ENCODE measurements around the gene HRAS.
A peak's percentile ranks its signal among the peaks of the same experiment; 100 is the strongest.

HRAS gene

DNA sequence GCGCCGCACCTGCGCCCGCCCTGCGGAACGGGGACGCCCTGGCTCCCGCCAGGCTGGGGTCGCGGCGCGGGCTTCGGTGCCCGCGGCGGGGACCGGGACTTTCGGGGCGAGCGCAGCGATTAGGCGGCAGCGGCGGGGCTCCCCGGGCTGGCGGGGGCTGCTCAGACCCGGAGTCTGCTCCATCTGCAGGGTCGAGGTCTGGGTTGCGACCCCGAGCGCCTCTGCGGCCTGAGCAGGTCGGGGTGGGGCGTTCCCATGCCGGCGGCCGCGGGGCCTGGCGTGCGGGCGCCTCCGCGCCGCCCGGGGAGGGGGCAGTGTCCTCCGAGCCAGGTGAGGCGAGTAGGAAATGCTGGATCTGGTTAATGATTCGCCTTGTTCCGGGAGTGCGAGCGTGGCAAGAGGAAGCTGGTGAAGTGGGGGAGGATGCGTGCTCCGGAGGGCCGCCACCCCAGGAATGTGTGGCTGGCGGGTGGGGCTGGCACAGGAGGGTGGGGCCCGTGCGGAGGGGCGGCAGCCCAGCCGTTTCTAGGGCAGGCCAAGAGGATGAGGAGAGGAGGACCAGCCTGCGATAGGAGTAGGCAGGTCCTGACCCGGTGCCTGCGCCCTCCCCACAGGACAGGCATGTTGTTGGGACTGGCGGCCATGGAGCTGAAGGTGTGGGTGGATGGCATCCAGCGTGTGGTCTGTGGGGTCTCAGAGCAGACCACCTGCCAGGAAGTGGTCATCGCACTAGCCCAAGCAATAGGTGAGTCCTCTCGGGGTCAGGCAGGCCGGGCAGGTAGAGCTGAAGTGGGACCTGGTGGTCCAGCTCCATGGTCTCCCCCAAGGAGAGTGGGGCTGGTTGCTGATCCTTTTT lies 26.0 kb upstream of the HRAS start:
- peaks cover 21% of the 10 kb centered on the region for H3K36me3 Mint-ChIP-seq (ENCODE audit: insufficient read depth)
- H3K4me3 Mint-ChIP-seq, result peak overlapping the region; percentile 84 to 87
- DNase-seq (peak in 1 of 3 experiments; percentile 32), ATAC-seq (replicated peaks) (peak; percentile 47)
- H3K27me3 Mint-ChIP-seq, result no peaks in the 10 kb centered on the region
- H3K9me3 Mint-ChIP-seq, result no peaks in the 10 kb centered on the region
- peak overlapping the region in 1 of 2 donors; percentile 44 for H3K27ac Mint-ChIP-seq
- H3K4me1 Mint-ChIP-seq (ENCODE audit: low read depth in 2 of 2), result peaks cover 5 to 16% of the 10 kb centered on the region in 2 donors

DNA sequence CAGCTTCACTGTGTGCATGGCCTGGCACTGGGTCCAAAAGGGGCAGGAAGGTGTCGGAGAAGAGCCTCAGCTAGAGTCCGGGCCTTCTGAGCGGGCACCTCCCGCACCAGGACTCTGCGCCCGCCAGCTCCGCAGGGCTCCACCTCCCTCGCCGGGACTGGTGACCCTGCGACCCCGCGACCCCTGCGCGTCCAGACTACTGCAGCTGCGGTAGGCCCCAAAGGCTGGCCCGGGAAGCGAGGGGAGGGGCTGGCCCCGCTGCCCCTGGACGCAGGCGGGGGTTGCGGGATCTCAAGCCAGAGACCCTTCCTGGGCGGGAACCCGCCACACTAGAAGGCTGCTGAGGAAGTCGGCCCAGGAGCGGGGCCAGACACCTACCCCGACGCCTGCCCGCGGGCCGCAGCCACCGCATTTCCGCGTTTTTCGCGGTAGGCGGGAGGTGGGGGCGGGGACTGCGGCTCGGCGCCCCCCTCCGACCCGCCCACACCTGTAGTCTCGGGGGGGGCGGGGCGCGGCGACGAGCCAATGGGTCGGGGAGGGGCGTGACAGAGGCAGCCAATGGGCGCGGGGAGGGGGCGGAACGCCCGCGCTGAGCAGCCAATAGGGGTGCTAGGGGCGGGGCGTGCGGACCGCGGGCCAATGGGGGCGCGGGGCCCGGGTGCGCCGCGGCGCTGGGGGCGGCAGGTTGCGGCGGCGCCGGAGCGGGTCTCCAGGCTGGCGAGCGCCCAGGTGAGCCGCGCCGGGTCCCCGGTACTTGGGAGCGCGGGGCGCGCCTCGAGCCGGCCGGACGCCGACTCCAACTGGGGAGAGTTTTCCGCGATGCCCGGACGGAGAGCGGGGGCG lies 25.1 kb upstream of the HRAS start, which contains the start of the genes LMNTD2 and RASSF7:
TSS of gene LMNTD2 (minus strand) at position 434 of the 843 bp plus-strand sequence. CDS start at position 412, 22 bp downstream.
TSS of gene RASSF7 (plus strand) at position 666 of the 843 bp plus-strand sequence. CDS start 799 bp downstream, outside the sequence.
- H3K27ac Mint-ChIP-seq, result peak within 1 kb of the TSS; percentile 44 to 89
- no peaks in the 10 kb centered on the region for H3K9me3 Mint-ChIP-seq

GRCh38 chr11:559712-560304 lies 24.4 kb upstream of the HRAS start:
- no peak for DNase-seq
- Mint-ChIP-seq H3K4me3 (peak overlapping the region; percentile 84 to 87), H3K36me3 (ENCODE audit: insufficient read depth) (peaks cover 25% of the 10 kb centered on the region), H3K27me3 (no peaks in the 10 kb centered on the region), H3K9me3 (no peaks in the 10 kb centered on the region), H3K4me1 (ENCODE audit: low read depth in 2 of 2) (peaks cover 5 to 16% of the 10 kb centered on the region in 2 donors), H3K27ac (peak overlapping the region; percentile 25 to 89)
- no peak for ATAC-seq (replicated peaks)

More for the DNA sequence above, 25.1 kb upstream of the HRAS start, which contains the start of the genes LMNTD2 and RASSF7:
- Mint-ChIP-seq H3K36me3 (ENCODE audit: insufficient read depth) (peaks cover 25% of the 10 kb centered on the region), H3K27me3 (no peaks in the 10 kb centered on the region), H3K4me3 (peak within 1 kb of the TSS; percentile 84 to 87), H3K4me1 (ENCODE audit: low read depth in 2 of 2) (peaks cover 5 to 16% of the 10 kb centered on the region in 2 donors)
- ATAC-seq (replicated peaks) (peak; percentile 90), DNase-seq (peak; percentile 92 to 93 (median 93))

- Mint-ChIP-seq H3K4me3 (peak overlapping the region; percentile 84 to 87), H3K27me3 (no peaks in the 10 kb centered on the region), H3K27ac (peak overlapping the region in 1 of 2 donors; percentile 89), H3K9me3 (no peaks in the 10 kb centered on the region), H3K36me3 (ENCODE audit: insufficient read depth) (peaks cover 25% of the 10 kb centered on the region), H3K4me1 (ENCODE audit: low read depth in 2 of 2) (peaks cover 5 to 16% of the 10 kb centered on the region in 2 donors)
- DNase-seq, result no peak
- no peak for ATAC-seq (replicated peaks)
These were observed 23.7 kb upstream of the HRAS start for GRCh38 chr11:559020-559620.

DNA sequence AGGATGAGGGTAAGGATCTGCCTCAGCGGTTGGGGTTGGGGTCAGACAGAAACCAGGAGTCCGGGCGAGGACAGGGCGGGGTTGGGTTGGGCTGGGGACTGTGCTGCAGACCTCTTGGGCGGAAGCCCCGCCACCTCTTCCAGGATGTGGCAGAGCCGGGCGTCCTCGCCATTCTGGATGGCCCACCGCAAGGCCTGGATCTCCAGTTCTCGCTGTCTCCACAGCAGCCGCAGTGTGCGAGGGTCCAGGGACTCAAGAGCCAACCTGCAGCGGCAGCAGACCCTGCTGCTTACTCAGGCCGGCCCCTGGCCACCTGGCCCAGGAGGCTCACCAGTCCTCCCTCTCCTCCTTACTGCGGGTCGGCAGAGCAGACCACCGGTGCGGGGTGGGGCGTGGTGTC lies 23.1 kb upstream of the HRAS start:
- ATAC-seq (replicated peaks) (no peak), DNase-seq (no peak)
- Mint-ChIP-seq H3K9me3 (no peaks in the 10 kb centered on the region), H3K27ac (no peak overlapping the region), H3K4me3 (no peak overlapping the region), H3K36me3 (ENCODE audit: insufficient read depth) (peaks cover 25% of the 10 kb centered on the region), H3K27me3 (no peaks in the 10 kb centered on the region), H3K4me1 (ENCODE audit: low read depth in 2 of 2) (peaks cover 5 to 14% of the 10 kb centered on the region in 2 donors)

- no peak overlapping the region for H3K4me3 Mint-ChIP-seq
- H3K9me3 Mint-ChIP-seq, result no peaks in the 10 kb centered on the region
- DNase-seq (no peak), ATAC-seq (replicated peaks) (no peak)
- peaks cover 5 to 14% of the 10 kb centered on the region in 2 donors for H3K4me1 Mint-ChIP-seq (ENCODE audit: low read depth in 2 of 2)
- no peaks in the 10 kb centered on the region for H3K27me3 Mint-ChIP-seq
- H3K36me3 Mint-ChIP-seq (ENCODE audit: insufficient read depth), result peaks cover 25% of the 10 kb centered on the region
- H3K27ac Mint-ChIP-seq, result no peak overlapping the region
These were observed 22.2 kb upstream of the HRAS start for GRCh38 chr11:557328-558132.

DNA sequence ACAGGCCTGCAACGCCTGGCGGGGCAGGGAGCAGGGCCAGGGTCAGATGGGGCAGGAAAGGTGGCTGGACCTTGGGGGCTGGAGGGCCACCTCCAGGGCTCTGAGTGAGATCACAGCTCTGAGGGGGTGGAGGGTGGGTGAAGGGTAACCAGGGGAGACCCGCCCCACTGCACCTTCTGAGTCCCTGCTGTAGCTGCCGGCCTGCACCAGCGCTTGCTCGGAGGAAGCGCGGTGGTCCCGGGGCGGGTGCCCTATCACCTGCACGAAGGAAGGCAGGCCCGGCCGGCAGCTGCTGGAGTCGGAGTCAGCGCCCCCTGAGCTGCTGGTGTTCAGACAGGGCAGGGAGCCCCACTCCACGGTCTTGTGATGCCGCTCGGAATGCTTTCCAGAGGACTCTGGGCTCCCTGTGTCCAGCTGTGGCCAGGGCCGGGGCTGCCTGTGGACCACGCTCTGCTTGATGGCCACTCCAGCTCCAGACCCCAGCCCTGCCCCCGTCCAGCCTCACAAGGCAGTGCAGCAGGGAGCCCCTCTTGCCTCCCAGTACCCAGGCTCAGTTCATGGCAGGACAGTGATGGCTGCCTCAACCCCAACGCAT lies 21.4 kb upstream of the HRAS start:
- ATAC-seq (replicated peaks) (no peak), DNase-seq (no peak)
- H3K36me3 Mint-ChIP-seq (ENCODE audit: insufficient read depth), result peaks cover 24% of the 10 kb centered on the region
- H3K27me3 Mint-ChIP-seq, result no peaks in the 10 kb centered on the region
- peaks cover 5 to 14% of the 10 kb centered on the region in 2 donors for H3K4me1 Mint-ChIP-seq (ENCODE audit: low read depth in 2 of 2)
- H3K27ac Mint-ChIP-seq, result peak overlapping the region in 1 of 2 donors; percentile 29
- peak overlapping the region; percentile 37 to 43 for H3K4me3 Mint-ChIP-seq
- H3K9me3 Mint-ChIP-seq, result no peaks in the 10 kb centered on the region

DNA sequence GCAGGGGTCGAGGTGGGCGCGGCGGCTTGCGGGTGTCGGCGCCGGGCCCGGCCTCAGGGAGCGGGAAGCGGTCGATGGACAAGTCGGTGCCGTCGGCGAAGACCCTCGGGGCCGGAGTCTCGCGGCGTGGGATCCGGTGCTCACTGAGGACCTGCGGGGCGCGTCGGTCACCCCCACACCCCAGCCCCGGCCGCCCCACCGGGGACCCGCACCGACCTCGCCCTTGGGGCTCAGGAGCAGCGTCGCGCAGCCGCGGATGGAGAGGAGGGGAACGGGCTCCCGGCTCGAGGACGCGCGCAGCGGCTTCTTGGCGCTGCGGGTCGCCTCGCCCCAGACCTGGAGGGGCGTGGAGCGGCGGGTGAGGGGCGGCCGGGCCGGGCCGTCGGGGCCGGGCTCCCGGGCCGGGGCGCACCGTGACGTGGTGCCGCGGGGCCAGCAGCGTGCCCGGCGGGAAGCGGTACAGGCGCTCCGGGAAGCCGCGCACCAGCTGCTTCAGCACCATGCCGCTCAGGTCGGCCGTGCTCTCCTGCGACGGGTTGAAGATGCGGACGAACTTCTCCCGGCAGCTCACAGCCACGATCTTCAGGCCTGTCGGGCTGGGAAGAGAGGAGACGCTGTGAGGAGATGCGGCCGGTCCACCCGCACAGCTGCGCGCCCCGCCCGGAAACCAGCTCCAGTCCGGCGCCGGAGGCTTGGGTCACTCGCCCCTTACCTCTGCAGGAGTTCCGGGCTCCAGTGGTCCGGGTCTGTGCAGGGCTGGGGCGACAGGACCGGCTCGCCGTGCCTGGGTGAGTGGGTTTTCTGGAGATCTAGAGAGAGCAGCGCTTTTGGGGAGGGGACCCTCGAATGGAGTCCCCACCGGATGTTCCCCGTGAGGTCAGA lies 20.6 kb upstream of the HRAS start:
- Mint-ChIP-seq H3K4me3 (peak overlapping the region; percentile 37 to 50), H3K27ac (peak overlapping the region in 1 of 2 donors; percentile 29), H3K9me3 (no peaks in the 10 kb centered on the region), H3K36me3 (ENCODE audit: insufficient read depth) (peaks cover 20% of the 10 kb centered on the region), H3K4me1 (ENCODE audit: low read depth in 2 of 2) (peaks cover 5 to 9% of the 10 kb centered on the region in 2 donors), H3K27me3 (no peaks in the 10 kb centered on the region)
- ATAC-seq (replicated peaks), result no peak
- no peak for DNase-seq

- Mint-ChIP-seq H3K4me1 (ENCODE audit: low read depth in 2 of 2) (peaks cover 5 to 9% of the 10 kb centered on the region in 2 donors), H3K27ac (no peak overlapping the region), H3K4me3 (peak overlapping the region; percentile 50), H3K9me3 (no peaks in the 10 kb centered on the region), H3K36me3 (ENCODE audit: insufficient read depth) (peaks cover 15% of the 10 kb centered on the region), H3K27me3 (no peaks in the 10 kb centered on the region)
- ATAC-seq (replicated peaks) (peak; percentile 22), DNase-seq (no peak)
These were observed 19.9 kb upstream of the HRAS start for GRCh38 chr11:555227-555779.

GRCh38 chr11:554428-555226 lies 19.3 kb upstream of the HRAS start:
- no peaks in the 10 kb centered on the region for H3K27me3 Mint-ChIP-seq
- H3K9me3 Mint-ChIP-seq, result no peaks in the 10 kb centered on the region
- peak; percentile 62 to 74 (median 67) for DNase-seq
- peaks cover 0 to 5% of the 10 kb centered on the region in 2 donors for H3K4me1 Mint-ChIP-seq (ENCODE audit: low read depth in 2 of 2)
- H3K36me3 Mint-ChIP-seq (ENCODE audit: insufficient read depth), result peaks cover 9% of the 10 kb centered on the region
- H3K27ac Mint-ChIP-seq, result no peak overlapping the region
- H3K4me3 Mint-ChIP-seq, result peak overlapping the region; percentile 50
- ATAC-seq (replicated peaks), result peak; percentile 86
